B cell (primary cell): ENCODE results near the gene SLC23A3. TPM values are rescaled to one million over a fixed set of nuclear protein-coding genes. Genes with fewer than 3 reads are reported as not detected.

Experiments
- ATAC-seq: fragments of 200-7000 bp; cut with Tn5 transposase; one replicate; pipeline ENCODE4 v1.10.0; 2021; ENCODE audit warnings: low read depth, mild to moderate bottlenecking, moderate number of reproducible peaks, moderate library complexity
- CTCF ChIA-PET: fragments of 350-600 bp; sonication (Branson Sonifier 250); formaldehyde crosslinking; loops from one replicate; lab custom pipeline; 2021; ENCODE audit warnings: antibody characterized with exemption, inconsistent platforms; lab: Charles Lee
- POLR2A ChIA-PET: fragments of 350-600 bp; sonication (Branson Sonifier 250); formaldehyde crosslinking; loops from one replicate; lab custom pipeline; 2021; ENCODE audit warnings: antibody characterized with exemption; lab: Charles Lee
- DNase-seq: peaks from one replicate; pipeline ENCODE4 v3.0.0; 2013
- H2AFZ ChIP-seq: 2 replicates; pipeline ENCODE4 v1.6.1; 2012; ENCODE audit warnings: mild to moderate bottlenecking, low read depth, low read length; ENCODE audit not compliant: insufficient read depth, poor library complexity, severe bottlenecking
- H3K27ac ChIP-seq, 2 donors: 1 replicate in 1 of 2; 2 replicates in 1 of 2; pipeline ENCODE4 v1.5.1; 2012 to 2013; ENCODE audit warnings: low read length in 2 of 2, mild to moderate bottlenecking in 2 of 2, moderate library complexity in 1 of 2
- H3K27me3 ChIP-seq, 4 experiments: fragments of 200-600 bp in 1 of 4; sonication (generic) in 1 of 4; replicated peaks in 1 of 4; 1 replicate in 2 of 4; 2 replicates in 2 of 4; pipeline versions ENCODE4 v1.6.1 to v1.7.0; 2013 to 2016; ENCODE audit warnings: low read length in 3 of 4, mild to moderate bottlenecking in 2 of 4, mixed read lengths in 1 of 4, moderate library complexity in 1 of 4; ENCODE audit not compliant: insufficient read depth in 4 of 4, control insufficient read depth in 3 of 4; ENCODE audit errors: control extremely low read depth in 1 of 4
- H3K36me3 ChIP-seq, 2 experiments: replicated peaks in 1 of 2; 1 replicate in 1 of 2; 2 replicates in 1 of 2; pipeline versions ENCODE4 v1.6.1 to v1.7.1; 2013; ENCODE audit warnings: low read length in 1 of 2; ENCODE audit not compliant: insufficient read depth in 2 of 2, control insufficient read depth in 1 of 2; ENCODE audit errors: control extremely low read depth in 1 of 2, extremely low read depth in 1 of 2
- H3K4me1 ChIP-seq, 2 donors: fragments of 200-600 bp in 1 of 2; sonication (generic) in 1 of 2; 1 replicate in 1 of 2; 2 replicates in 1 of 2; pipeline versions ENCODE4 v1.5.1 to v1.6.1; 2013 to 2017; ENCODE audit warnings: low read length in 2 of 2; ENCODE audit not compliant: control insufficient read depth in 2 of 2, insufficient read depth in 2 of 2
- H3K4me2 ChIP-seq: replicated peaks from 2 replicates; pipeline ENCODE3; 2012; ENCODE audit warnings: mild to moderate bottlenecking, low read depth, low read length; ENCODE audit not compliant: poor library complexity, severe bottlenecking
- H3K4me3 ChIP-seq, 5 experiments: fragments of 200-600 bp in 1 of 5; sonication (generic) in 1 of 5; 1 replicate in 3 of 5; 2 replicates in 2 of 5; pipeline versions ENCODE4 v1.5.1 to v1.7.0; 2011 to 2016; ENCODE audit warnings: low read length in 4 of 5, mild to moderate bottlenecking in 4 of 5, low read depth in 2 of 5, control low read depth in 1 of 5, moderate library complexity in 1 of 5; ENCODE audit not compliant: insufficient read depth in 1 of 5; ENCODE audit errors: control extremely low read depth in 1 of 5, extremely low read depth in 1 of 5
- H3K79me2 ChIP-seq: fragments of 200-600 bp; sonication (generic); one replicate; pipeline ENCODE4 v1.6.0; 2016; ENCODE audit warnings: low read length; ENCODE audit not compliant: control insufficient read depth, insufficient read depth
- H3K9ac ChIP-seq: fragments of 200-600 bp; sonication (generic); 2 replicates; pipeline ENCODE4 v1.6.1; 2017; ENCODE audit warnings: mild to moderate bottlenecking, low read length, moderate library complexity
- H3K9me3 ChIP-seq, 3 donors: one replicate each; pipeline versions ENCODE4 v1.6.1 to v1.7.1; 2013; ENCODE audit warnings: low read length in 2 of 3; ENCODE audit not compliant: control insufficient read depth in 2 of 3, insufficient read depth in 1 of 3; ENCODE audit errors: control extremely low read depth in 1 of 3
- H4K20me1 ChIP-seq: 2 replicates; pipeline ENCODE4 v1.6.0; 2012; ENCODE audit warnings: mild to moderate bottlenecking, low read length; ENCODE audit not compliant: insufficient read depth, control insufficient read depth, poor library complexity, severe bottlenecking
- H3K27ac Mint-ChIP-seq: one replicate; pipeline ENCODE4 v1.8.0; 2021; ENCODE audit warnings: mixed read lengths
- H3K27me3 Mint-ChIP-seq: one replicate; pipeline ENCODE4 v1.8.0; 2021; ENCODE audit warnings: mixed read lengths
- H3K4me1 Mint-ChIP-seq: one replicate; pipeline ENCODE4 v1.8.0; 2021; ENCODE audit warnings: mixed read lengths
- H3K4me3 Mint-ChIP-seq: one replicate; pipeline ENCODE4 v1.8.0; 2021; ENCODE audit warnings: mixed read lengths
- H3K9me3 Mint-ChIP-seq: one replicate; pipeline ENCODE4 v1.8.0; 2022; ENCODE audit warnings: mixed read lengths; ENCODE audit not compliant: insufficient read depth
- EZH2 ChIP-seq: IDR thresholded peaks from 2 replicates; pipeline ENCODE4 v1.6.1; 2012; ENCODE audit warnings: borderline replicate concordance, low read depth, mild to moderate bottlenecking, moderate library complexity, low read length; ENCODE audit not compliant: insufficient read depth, poor library complexity, severe bottlenecking
- WGBS: methylation state at CpG from one replicate; pipeline ENCODE4 v1.1.5; 2013; ENCODE audit warnings: missing lambda C conversion rate; ENCODE audit not compliant: insufficient coverage; 5-methylcytosine and 5-hydroxymethylcytosine counted together
- intact Hi-C: fragments of 100-400 bp; cut with micrococcal nuclease; formaldehyde crosslinking; loops from one replicate; pipeline ENCODE4 v1.10.0; 2022
- polyA plus RNA-seq: library from polyadenylated mRNA; depleted of rRNA; stranded (reverse); fragments of >200 nt; gene quantifications from 2 replicates; pipeline ENCODE4 v1.2.3, GENCODE V29; 2012
- total RNA-seq, 2 donors: library from RNA; stranded (reverse); fragments of 120-200 nt in 1 of 2; gene quantifications; 1 replicate in 1 of 2; 2 replicates in 1 of 2; pipeline versions ENCODE4 v1.2.3 to v1.2.4, GENCODE V29; 2013 to 2022
- TF ChIP-seq, protein P1 (sequence below): fragments of 200-600 bp; IDR thresholded peaks from one replicate; pipeline ENCODE4 v1.8.0; 2022; ENCODE audit warnings: antibody characterized with exemption, mild to moderate bottlenecking

Gene SLC23A3
- total and polyA plus RNA-seq, 2 donors (not counting 1 experiment from before 2014, with no cell fraction given) = 2.4 to 15.2 TPM

DNA sequence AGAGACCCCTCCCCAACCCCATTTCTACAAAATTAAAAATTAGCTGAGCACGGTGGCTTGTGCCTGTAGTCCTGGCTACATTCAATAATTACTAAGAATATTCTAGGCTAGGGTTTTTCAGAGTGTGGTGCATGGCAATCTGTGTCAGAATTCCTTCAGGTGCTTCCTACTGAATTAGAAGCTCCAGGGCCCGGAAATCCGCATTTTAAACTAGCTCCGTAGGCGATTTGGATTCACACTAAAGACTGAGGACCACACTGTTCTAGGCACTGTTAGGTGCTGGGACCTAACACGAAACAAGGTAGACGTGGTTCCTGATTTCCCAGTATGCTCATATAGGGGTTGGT, 36.1 kb upstream of the SLC23A3 start:
- Mint-ChIP-seq H3K4me3 (peak overlapping the region; percentile 96), H3K27me3 (peaks cover 2% of the 10 kb centered on the region), H3K27ac (peak overlapping the region; percentile 98), H3K4me1 (peaks cover 23% of the 10 kb centered on the region), H3K9me3 (no peaks in the 10 kb centered on the region)
- Histone ChIP-seq H3K27ac (peak overlapping the region; percentile 84 to 94), H3K79me2 (peaks cover 6% of the 10 kb centered on the region), H3K9me3 (no peaks in the 10 kb centered on the region), H3K4me3 (peak overlapping the region; percentile 53 to 82 (median 76)), H3K4me2 (peak overlapping the region; percentile 80), H3K9ac (peak overlapping the region; percentile 71), H2AFZ (peak overlapping the region; percentile 79), H3K36me3 (peaks cover 7 to 24% of the 10 kb centered on the region in 2 experiments), H3K4me1 (peaks cover 12 to 17% of the 10 kb centered on the region in 2 donors), H4K20me1 (peaks cover 14% of the 10 kb centered on the region), H3K27me3 (no peaks in the 10 kb centered on the region)
- ChIA-PET POLR2A (interaction anchor here (0.6 to 3.0 kb wide), 14 partner anchors 8 to 182 kb away, joined by 3 to 46 read pairs (median 6); partner anchors contain the start of genes ANKZF1, ATG9A, CNPPD1 and DNAJB2), CTCF (interaction anchor here (0.6 to 5.7 kb wide), 17 partner anchors 13 to 308 kb away, joined by 3 to 63 read pairs (median 5); partner anchors contain the start of genes ABCB6, ANKZF1, ATG9A and CNPPD1)
- ATAC-seq = no peak
- WGBS = 19% methylated on average over 6 of the region's 7 CpGs
- DNase-seq = no peak
- TF ChIP-seq EZH2 = no peak
- TF ChIP-seq, protein P1, sequence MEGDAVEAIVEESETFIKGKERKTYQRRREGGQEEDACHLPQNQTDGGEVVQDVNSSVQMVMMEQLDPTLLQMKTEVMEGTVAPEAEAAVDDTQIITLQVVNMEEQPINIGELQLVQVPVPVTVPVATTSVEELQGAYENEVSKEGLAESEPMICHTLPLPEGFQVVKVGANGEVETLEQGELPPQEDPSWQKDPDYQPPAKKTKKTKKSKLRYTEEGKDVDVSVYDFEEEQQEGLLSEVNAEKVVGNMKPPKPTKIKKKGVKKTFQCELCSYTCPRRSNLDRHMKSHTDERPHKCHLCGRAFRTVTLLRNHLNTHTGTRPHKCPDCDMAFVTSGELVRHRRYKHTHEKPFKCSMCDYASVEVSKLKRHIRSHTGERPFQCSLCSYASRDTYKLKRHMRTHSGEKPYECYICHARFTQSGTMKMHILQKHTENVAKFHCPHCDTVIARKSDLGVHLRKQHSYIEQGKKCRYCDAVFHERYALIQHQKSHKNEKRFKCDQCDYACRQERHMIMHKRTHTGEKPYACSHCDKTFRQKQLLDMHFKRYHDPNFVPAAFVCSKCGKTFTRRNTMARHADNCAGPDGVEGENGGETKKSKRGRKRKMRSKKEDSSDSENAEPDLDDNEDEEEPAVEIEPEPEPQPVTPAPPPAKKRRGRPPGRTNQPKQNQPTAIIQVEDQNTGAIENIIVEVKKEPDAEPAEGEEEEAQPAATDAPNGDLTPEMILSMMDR = no peak
- intact Hi-C loops = loop anchor here (1.0 to 2.0 kb wide), 7 partner anchors 13 to 88 kb away; partner anchors contain the start of genes DNAJB2, GLB1L, NHEJ1 and RETREG2

DNA sequence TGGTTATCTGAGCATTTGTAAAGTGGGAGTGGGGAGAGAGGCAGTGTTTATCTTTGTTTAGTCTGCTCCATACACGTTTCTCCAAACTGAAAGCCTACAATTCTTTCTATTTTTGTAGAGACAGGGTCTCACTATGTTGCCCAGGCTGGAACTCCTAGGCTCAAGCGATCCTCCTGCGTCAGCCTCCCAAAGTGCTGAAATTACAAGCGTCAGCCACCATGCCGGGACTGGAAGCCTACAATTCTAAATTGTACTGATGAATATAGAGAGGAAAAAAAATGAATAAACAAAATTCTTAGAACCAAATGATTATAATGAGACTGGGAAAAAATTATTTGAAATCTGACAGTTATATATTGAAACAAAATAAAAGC, 35.3 kb upstream of the SLC23A3 start:
- no peaks in the 10 kb centered on the region for H3K9me3 ChIP-seq
- Mint-ChIP-seq H3K4me3 (no peak overlapping the region), H3K4me1 (peaks cover 21% of the 10 kb centered on the region), H3K27me3 (peaks cover 3% of the 10 kb centered on the region), H3K9me3 (no peaks in the 10 kb centered on the region), H3K27ac (no peak overlapping the region)
- H4K20me1 ChIP-seq = peaks cover 14% of the 10 kb centered on the region
- H3K9ac ChIP-seq = no peak overlapping the region
- H3K36me3 ChIP-seq = peaks cover 7 to 23% of the 10 kb centered on the region in 2 experiments
- no peak overlapping the region for H3K4me3 ChIP-seq
- no peak overlapping the region for H3K27ac ChIP-seq
- ATAC-seq (no peak), DNase-seq (no peak)
- H2AFZ ChIP-seq = no peak overlapping the region
- no peaks in the 10 kb centered on the region for H3K27me3 ChIP-seq
- ChIA-PET POLR2A (interaction anchor here (1.5 to 3.0 kb wide), 4 partner anchors 24 to 48 kb away, joined by 4 to 46 read pairs (median 7); partner anchors contain the start of genes ANKZF1, ATG9A, CNPPD1 and RETREG2), CTCF (interaction anchor here (1.1 to 5.7 kb wide), 3 partner anchors 31 to 90 kb away, joined by 4 to 63 read pairs (median 22); partner anchors contain the start of genes CNPPD1, GLB1L and STK16)
- TF ChIP-seq EZH2 = no peak
- TF ChIP-seq, protein P1 = no peak
- H3K79me2 ChIP-seq = peaks cover 6% of the 10 kb centered on the region
- no peak overlapping the region for H3K4me2 ChIP-seq
- 83% methylated on average over 1 of the region's 5 CpGs for WGBS
- H3K4me1 ChIP-seq = peaks cover 12 to 15% of the 10 kb centered on the region in 2 donors
- intact Hi-C loops = no loop called here
